Measurements from ENCODE around the gene FOXL3.

Gene FOXL3

GRCh38 chr7:323410-323809 lies 33.4 kb downstream of the FOXL3 start:
- no peak for DNase-seq (ENCODE audit: low read depth in 2 of 2)
- no peak overlapping the region for H3K4me3 ChIP-seq (replicated peaks in 1 of 2; ENCODE audit: low read depth in 2 of 2, low read length in 2 of 2)
- no peak for TF ChIP-seq CTCF (IDR thresholded peaks at IDR 0.05; ENCODE audit: low read depth, low read length)

- no peak for DNase-seq (ENCODE audit: low read depth in 2 of 2)
- no peak overlapping the region for H3K4me3 ChIP-seq (replicated peaks in 1 of 2; ENCODE audit: low read depth in 2 of 2, low read length in 2 of 2)
- TF ChIP-seq CTCF (IDR thresholded peaks at IDR 0.05; ENCODE audit: low read depth, low read length) = no peak
These were observed 34.0 kb downstream of the FOXL3 start for GRCh38 chr7:324011-324410.

- TF ChIP-seq CTCF (IDR thresholded peaks at IDR 0.05; ENCODE audit: low read depth, low read length) = no peak
These were observed 35.3 kb downstream of the FOXL3 start for GRCh38 chr7:325051-325798.

GRCh38 chr7:325811-326210 lies 35.8 kb downstream of the FOXL3 start:
- TF ChIP-seq CTCF (IDR thresholded peaks at IDR 0.05; ENCODE audit: low read depth, low read length) = no peak
- no peak for DNase-seq (ENCODE audit: low read depth in 2 of 2)
- no peak overlapping the region for H3K4me3 ChIP-seq (replicated peaks in 1 of 2; ENCODE audit: low read depth in 2 of 2, low read length in 2 of 2)

More at GRCh38 chr7:325051-325798, 35.3 kb downstream of the FOXL3 start:
- H3K4me3 ChIP-seq (replicated peaks in 1 of 2; ENCODE audit: low read depth in 2 of 2, low read length in 2 of 2) = no peak overlapping the region
- DNase-seq (ENCODE audit: low read depth in 2 of 2) = no peak

- TF ChIP-seq CTCF (IDR thresholded peaks at IDR 0.05; ENCODE audit: low read depth, low read length) = no peak
- no peak for DNase-seq (ENCODE audit: low read depth in 2 of 2)
- H3K4me3 ChIP-seq (replicated peaks in 1 of 2; ENCODE audit: low read depth in 2 of 2, low read length in 2 of 2) = no peak overlapping the region
These were observed 36.3 kb downstream of the FOXL3 start for GRCh38 chr7:326273-326672.

GRCh38 chr7:326809-327232 lies 36.9 kb downstream of the FOXL3 start:
- DNase-seq (ENCODE audit: low read depth in 2 of 2) = peak in 1 of 2 donors; percentile 36
- no peak for TF ChIP-seq CTCF (IDR thresholded peaks at IDR 0.05; ENCODE audit: low read depth, low read length)
- no peak overlapping the region for H3K4me3 ChIP-seq (replicated peaks in 1 of 2; ENCODE audit: low read depth in 2 of 2, low read length in 2 of 2)
